OCI-LY3 (cell line): ENCODE data around the gene RNGTT.

Experiments used
- EZH2phosphoT487 ChIP-seq: fragments of 200-600 bp; shearing (Covaris generic); IDR thresholded peaks from 2 replicates; pipeline ENCODE4 v1.6.1; 2018; ENCODE audit warnings: antibody characterized with exemption, mixed run types, low read depth
- TF ChIP-seq, protein P1 (sequence below): fragments of 200-600, 300-600 bp; sonication (generic); IDR thresholded peaks from 2 replicates; pipeline ENCODE4 v1.5.1; 2014; ENCODE audit warnings: antibody characterized with exemption, low read length, low read depth

- TF ChIP-seq, protein P1, sequence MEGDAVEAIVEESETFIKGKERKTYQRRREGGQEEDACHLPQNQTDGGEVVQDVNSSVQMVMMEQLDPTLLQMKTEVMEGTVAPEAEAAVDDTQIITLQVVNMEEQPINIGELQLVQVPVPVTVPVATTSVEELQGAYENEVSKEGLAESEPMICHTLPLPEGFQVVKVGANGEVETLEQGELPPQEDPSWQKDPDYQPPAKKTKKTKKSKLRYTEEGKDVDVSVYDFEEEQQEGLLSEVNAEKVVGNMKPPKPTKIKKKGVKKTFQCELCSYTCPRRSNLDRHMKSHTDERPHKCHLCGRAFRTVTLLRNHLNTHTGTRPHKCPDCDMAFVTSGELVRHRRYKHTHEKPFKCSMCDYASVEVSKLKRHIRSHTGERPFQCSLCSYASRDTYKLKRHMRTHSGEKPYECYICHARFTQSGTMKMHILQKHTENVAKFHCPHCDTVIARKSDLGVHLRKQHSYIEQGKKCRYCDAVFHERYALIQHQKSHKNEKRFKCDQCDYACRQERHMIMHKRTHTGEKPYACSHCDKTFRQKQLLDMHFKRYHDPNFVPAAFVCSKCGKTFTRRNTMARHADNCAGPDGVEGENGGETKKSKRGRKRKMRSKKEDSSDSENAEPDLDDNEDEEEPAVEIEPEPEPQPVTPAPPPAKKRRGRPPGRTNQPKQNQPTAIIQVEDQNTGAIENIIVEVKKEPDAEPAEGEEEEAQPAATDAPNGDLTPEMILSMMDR = no peak
- no peak for TF ChIP-seq EZH2phosphoT487
Observed at GRCh38 chr6:88636871-88637270, 326.5 kb downstream of the RNGTT start.
